Right lobe of liver (tissue), 6 donors: ENCODE data around the gene TTC39C. TPM values are rescaled to one million over a fixed set of nuclear protein-coding genes. Genes with fewer than 3 reads are reported as not detected.
"Not testable (repeated sequence)": the region's sequence is repeated elsewhere in the genome, so short reads cannot be mapped to it uniquely, and the experiment has no call there.

Experiments used
- ATAC-seq, 4 donors: fragments of 200-7000 bp; cut with Tn5 transposase; one replicate each; pipeline ENCODE4 v1.9.1; 2020; ENCODE audit warnings: mild to moderate bottlenecking in 4 of 4, moderate library complexity in 4 of 4
- DNase-seq, 3 donors: peaks; one replicate each; pipeline ENCODE4 v3.0.0-alpha.2; 2020
- H3K27ac ChIP-seq, 3 donors: fragments of 200-600 bp; one replicate each; pipeline ENCODE4 v1.8.0; 2022
- H3K27me3 ChIP-seq, 2 donors: fragments of 200-600 bp; one replicate each; pipeline ENCODE4 v1.8.0; 2022
- H3K36me3 ChIP-seq, 4 donors: fragments of 200-600 bp; sonication (generic) in 1 of 4; one replicate each; pipeline versions ENCODE4 v1.5.1 to v1.8.0; 2017 to 2022; ENCODE audit warnings: control low read depth in 1 of 4
- H3K4me1 ChIP-seq, 4 donors: fragments of 200-600 bp; sonication (generic) in 1 of 4; one replicate each; pipeline versions ENCODE4 v1.5.1 to v1.8.0; 2017 to 2022; ENCODE audit warnings: control low read depth in 1 of 4
- H3K4me3 ChIP-seq, 3 donors: fragments of 200-600 bp; one replicate each; pipeline ENCODE4 v1.8.0; 2022
- H3K9me3 ChIP-seq, 4 donors: fragments of 200-600 bp; sonication (generic) in 1 of 4; one replicate each; pipeline versions ENCODE4 v1.5.1 to v1.8.0; 2017 to 2022; ENCODE audit warnings: control low read depth in 1 of 4
- CTCF ChIP-seq, 4 donors: fragments of 200-600 bp in 3 of 4; fragments of 450-650 bp in 1 of 4; IDR thresholded peaks; one replicate each; pipeline versions ENCODE4 v1.5.1 to v1.8.0; 2016 to 2022; ENCODE audit warnings: antibody characterized with exemption in 4 of 4, mild to moderate bottlenecking in 2 of 4
- POLR2A ChIP-seq: fragments of 450-650 bp; IDR thresholded peaks from one replicate; pipeline ENCODE4 v1.6.1; 2017; ENCODE audit warnings: antibody characterized with exemption, mild to moderate bottlenecking
- WGBS: methylation state at CpG from one replicate; pipeline ENCODE4 v1.1.6; 2018; ENCODE audit warnings: low coverage, low lambda C conversion rate; ENCODE audit not compliant: insufficient coverage; ENCODE audit errors: missing lambda C conversion rate; 5-methylcytosine and 5-hydroxymethylcytosine counted together
- intact Hi-C, 2 donors: fragments of 100-400 bp; cut with DNase I; formaldehyde crosslinking; loops; one replicate each; pipeline versions ENCODE4 v1.11.2 to v1.14.1; 2022
- total RNA-seq, 6 experiments: library from RNA; depleted of rRNA in 2 of 6; stranded (reverse); fragments of >200 nt in 2 of 6; fragmentation: NEBNext Ultra II Directional in 3 of 6; extraction: Animal tissue kit (Norgen Biotek cat#: 25700) in 3 of 6; gene quantifications; one replicate each; pipeline versions ENCODE4 v1.1.0 to v1.2.4, GENCODE V29; 2016 to 2023
- donor health status: DM: no; HTN: yes; CAD: no.
- donor health status: DM: no; HTN: no; CAD: no.
- donor health status: DM: no; HTN: no; CAD: no.
- donor health status: DM: no; HTN: yes; CAD: no.
- donor health status: DM: no; HTN: yes; CAD: no.

The TTC39C gene
- total RNA-seq, 6 experiments from 2014 or later = 61.9 to 167 (median 84.4) TPM

GRCh38 chr18:24073791-24074190 is 59.2 kb downstream of the TTC39C start:
- H3K36me3 ChIP-seq = no peaks in the 10 kb centered on the region
- H3K27me3 ChIP-seq = no peaks in the 10 kb centered on the region
- no peaks in the 10 kb centered on the region for H3K9me3 ChIP-seq
- H3K4me1 ChIP-seq = peaks cover 0 to 29% (median 5%) of the 10 kb centered on the region in 4 donors
- DNase-seq (no peak), ATAC-seq (no peak)
- TF ChIP-seq CTCF (IDR thresholded peaks at IDR 0.05) (no peak), POLR2A (no peak)
- H3K4me3 ChIP-seq = no peak overlapping the region
- no peak overlapping the region for H3K27ac ChIP-seq
- intact Hi-C loops = no loop called here

DNA sequence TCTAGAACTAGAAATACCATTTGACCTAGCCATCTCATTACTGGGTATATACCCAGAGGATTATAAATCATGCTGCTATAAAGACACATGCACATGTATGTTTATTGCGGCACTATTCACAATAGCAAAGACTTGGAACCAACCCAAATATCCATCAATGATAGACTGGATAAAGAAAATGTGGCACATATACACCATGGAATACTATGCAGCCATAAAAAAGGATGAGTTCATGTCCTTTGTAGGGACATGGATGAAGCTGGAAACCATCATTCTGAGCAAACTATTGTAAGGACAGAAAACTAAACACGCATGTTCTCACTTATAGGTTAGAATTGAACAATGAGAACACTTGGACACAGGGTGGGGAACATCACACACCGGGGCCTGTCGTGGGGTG is 60.2 kb downstream of the TTC39C start:
- H3K9me3 ChIP-seq, DNase-seq, intact Hi-C loops, H3K27ac ChIP-seq, H3K36me3 ChIP-seq, ATAC-seq, H3K27me3 ChIP-seq, H3K4me3 ChIP-seq: not testable (repeated sequence)
- H3K4me1 ChIP-seq = peaks cover 0 to 21% (median 5%) of the 10 kb centered on the region in 4 donors
- WGBS = 100% methylated on average over 2 of the region's 4 CpGs

GRCh38 chr18:24075767-24076597 is 61.4 kb downstream of the TTC39C start:
- no peak overlapping the region for H3K4me3 ChIP-seq
- intact Hi-C loops = no loop called here
- 47% methylated on average over 8 of the region's 13 CpGs for WGBS
- TF ChIP-seq CTCF (IDR thresholded peaks at IDR 0.05) (peak in 3 of 4 donors; percentile 5 to 12 (median 12)), POLR2A (no peak)
- H3K4me1 ChIP-seq = peaks cover 0 to 9% (median 5%) of the 10 kb centered on the region in 4 donors
- ATAC-seq (peak; percentile 77 to 92 (median 82)), DNase-seq (peak in 1 of 3 donors; percentile 48)
- peaks cover 0 to 3% (median 0%) of the 10 kb centered on the region in 4 donors for H3K36me3 ChIP-seq
- H3K27me3 ChIP-seq = no peaks in the 10 kb centered on the region
- H3K27ac ChIP-seq = no peak overlapping the region
- no peaks in the 10 kb centered on the region for H3K9me3 ChIP-seq

DNA sequence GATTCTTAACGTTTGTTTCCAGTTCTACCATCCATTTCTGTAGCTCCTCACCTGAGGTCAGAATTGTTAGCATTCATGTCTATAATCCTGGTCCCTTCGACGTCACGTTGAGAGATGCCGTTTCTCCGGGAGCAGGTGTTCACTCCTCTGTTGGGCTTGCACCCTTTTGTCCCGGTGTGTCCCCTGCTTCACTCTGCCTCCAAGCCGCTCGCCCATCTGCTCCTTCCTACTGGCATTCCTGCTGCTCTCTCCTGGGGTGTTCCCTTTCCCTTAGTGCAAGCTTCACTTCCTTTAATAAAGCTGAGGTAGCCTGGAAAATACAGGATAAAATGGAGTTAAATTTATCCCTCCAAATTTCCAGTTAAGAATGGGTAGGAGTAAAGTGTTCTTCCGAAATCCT is 62.4 kb downstream of the TTC39C start:
- 92% methylated on average over 10 of the region's 10 CpGs for WGBS
- Histone ChIP-seq H3K27me3 (no peaks in the 10 kb centered on the region), H3K4me3 (no peak overlapping the region), H3K27ac (no peak overlapping the region), H3K9me3 (no peaks in the 10 kb centered on the region), H3K36me3 (peaks cover 0 to 3% (median 0%) of the 10 kb centered on the region in 4 donors), H3K4me1 (peaks cover 0 to under 1% (median 0%) of the 10 kb centered on the region in 4 donors)
- DNase-seq (no peak), ATAC-seq (no peak)
- TF ChIP-seq CTCF (IDR thresholded peaks at IDR 0.05) (no peak), POLR2A (no peak)
- intact Hi-C loops = no loop called here

DNA sequence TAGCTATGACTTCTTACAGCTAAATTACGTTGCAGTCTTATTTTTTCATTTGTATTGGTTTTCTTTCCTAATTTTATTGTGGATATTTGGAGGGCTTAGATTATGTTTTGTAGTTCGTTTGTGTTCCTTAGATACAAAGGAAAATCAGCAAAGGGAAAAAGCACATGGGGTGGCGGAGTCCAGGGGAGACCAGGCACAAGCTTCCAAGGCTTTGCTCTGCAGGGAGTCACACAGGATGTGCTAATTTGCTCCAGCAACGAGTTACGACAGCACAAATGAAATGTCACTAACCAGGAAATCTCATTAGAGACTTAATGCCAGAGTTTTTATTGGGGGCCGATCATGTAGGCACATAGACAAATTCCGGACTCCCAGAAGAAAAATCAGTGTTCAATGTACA is 63.8 kb downstream of the TTC39C start:
- WGBS = 70% methylated on average over 7 of the region's 7 CpGs
- Histone ChIP-seq H3K4me3 (no peak overlapping the region), H3K27me3 (no peaks in the 10 kb centered on the region), H3K27ac (no peak overlapping the region), H3K9me3 (no peaks in the 10 kb centered on the region), H3K4me1 (no peaks in the 10 kb centered on the region), H3K36me3 (peaks cover 0 to 3% (median 0%) of the 10 kb centered on the region in 4 donors)
- ATAC-seq (no peak), DNase-seq (no peak)
- intact Hi-C loops = no loop called here
- TF ChIP-seq POLR2A (no peak), CTCF (IDR thresholded peaks at IDR 0.05) (no peak)
